Activated naive CD8-positive, alpha-beta T cell treated with anti-CD3 and anti-CD28 coated beads, Interleukin-2, amount 50 U/mL, for 24 hours (primary cell): Measurements from ENCODE around the gene SLC25A21.
"Not testable (repeated sequence)": the region's sequence is repeated elsewhere in the genome, so short reads cannot be mapped to it uniquely, and the experiment has no call there.

Source experiments
- ATAC-seq: fragments of 150-1000 bp; cut with Tn5 transposase; one replicate; pipeline ENCODE4 v1.10.0; 2021
- DNase-seq: peaks from one replicate; pipeline ENCODE4 v3.0.0; 2021
- H3K27ac Mint-ChIP-seq: one replicate; pipeline ENCODE4 v1.8.0; 2021; ENCODE audit warnings: mild to moderate bottlenecking, mixed read lengths
- H3K27me3 Mint-ChIP-seq: one replicate; pipeline ENCODE4 v1.8.0; 2021; ENCODE audit warnings: mixed read lengths
- H3K36me3 Mint-ChIP-seq: one replicate; pipeline ENCODE4 v1.8.0; 2021; ENCODE audit warnings: low read depth, mixed read lengths
- H3K4me1 Mint-ChIP-seq: one replicate; pipeline ENCODE4 v1.8.0; 2021; ENCODE audit warnings: mixed read lengths
- H3K4me3 Mint-ChIP-seq: one replicate; pipeline ENCODE4 v1.8.0; 2021; ENCODE audit warnings: mild to moderate bottlenecking, moderate library complexity, mixed read lengths
- H3K9me3 Mint-ChIP-seq: one replicate; pipeline ENCODE4 v1.8.0; 2021; ENCODE audit warnings: mixed read lengths

SLC25A21 gene

DNA sequence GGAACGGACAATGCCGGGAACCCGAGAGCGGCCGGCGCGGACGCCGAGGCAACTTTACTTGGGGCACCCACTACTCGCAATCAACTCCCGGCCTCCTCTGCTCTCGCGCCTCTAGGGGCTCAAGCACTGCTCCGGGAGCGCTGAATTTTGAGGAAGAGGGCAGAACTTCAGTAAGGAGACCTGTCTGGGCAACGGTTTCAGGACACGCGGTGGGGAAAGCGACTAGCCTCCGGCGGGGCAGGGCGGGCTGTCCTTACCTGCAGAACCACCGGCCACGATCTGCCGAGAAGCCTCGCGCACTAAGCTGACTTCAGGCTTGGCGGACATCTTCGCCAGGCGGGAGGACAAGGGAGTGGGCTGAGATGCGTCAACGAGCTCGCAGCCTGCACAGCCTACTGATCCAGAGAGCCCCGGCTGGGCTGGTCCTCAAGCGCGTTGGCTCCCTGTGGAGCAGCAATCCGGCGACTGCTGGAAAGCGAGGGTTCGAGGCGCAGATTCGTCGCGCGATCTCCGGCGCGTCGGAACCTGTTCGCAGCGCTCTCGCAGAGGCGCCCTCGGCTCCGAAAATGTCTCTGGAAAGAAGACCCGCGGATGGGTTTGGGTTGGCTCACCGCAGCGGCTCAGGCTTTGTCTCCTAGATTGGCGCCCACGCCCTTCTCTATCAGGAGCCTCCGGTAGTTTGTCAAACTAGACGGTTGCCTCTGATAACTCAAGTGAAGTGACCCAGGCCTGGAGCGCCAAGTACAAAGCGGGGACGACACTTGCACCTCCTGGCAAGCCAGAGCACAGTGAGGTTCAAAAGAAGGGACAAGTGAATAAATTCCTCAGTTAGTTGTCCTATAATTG lies at the start of gene SLC25A21:
TSS of gene SLC25A21 (minus strand) at position 583 of the 846 bp plus-strand sequence.
- ATAC-seq (no peak), DNase-seq (peak; percentile 2)
- Mint-ChIP-seq H3K4me3 (peak within 1 kb of the TSS; percentile 45), H3K27me3 (peaks cover 29% of the 10 kb centered on the region), H3K4me1 (no peaks in the 10 kb centered on the region), H3K27ac (no peak within 1 kb of the TSS), H3K36me3 (no peaks in the 10 kb centered on the region), H3K9me3 (no peaks in the 10 kb centered on the region)

DNA sequence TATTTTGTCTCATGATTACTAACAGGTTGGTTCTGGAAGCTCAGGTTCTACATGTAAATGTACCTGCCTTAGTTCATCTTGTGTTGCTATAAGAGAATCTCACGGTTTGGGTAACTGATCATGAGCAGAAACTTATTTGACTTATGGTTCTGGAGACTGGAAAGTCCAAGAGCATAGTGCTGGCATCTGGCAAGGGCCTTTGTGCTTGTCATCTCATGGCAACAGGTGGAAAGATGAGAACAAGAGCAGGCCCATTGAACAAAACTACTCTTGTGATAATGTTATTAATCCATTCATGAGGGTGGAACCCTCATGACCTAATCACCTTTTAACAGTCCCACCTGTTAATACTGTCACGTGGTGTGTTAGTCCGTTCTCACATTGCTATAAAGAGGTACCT lies 48.7 kb upstream of the SLC25A21 start:
- peaks cover 8% of the 10 kb centered on the region for H3K9me3 Mint-ChIP-seq
- ATAC-seq (no peak), DNase-seq (no peak)
- no peaks in the 10 kb centered on the region for H3K4me1 Mint-ChIP-seq
- no peak overlapping the region for H3K4me3 Mint-ChIP-seq
- H3K36me3 Mint-ChIP-seq: no peaks in the 10 kb centered on the region
- no peaks in the 10 kb centered on the region for H3K27me3 Mint-ChIP-seq
- H3K27ac Mint-ChIP-seq: no peak overlapping the region

DNA sequence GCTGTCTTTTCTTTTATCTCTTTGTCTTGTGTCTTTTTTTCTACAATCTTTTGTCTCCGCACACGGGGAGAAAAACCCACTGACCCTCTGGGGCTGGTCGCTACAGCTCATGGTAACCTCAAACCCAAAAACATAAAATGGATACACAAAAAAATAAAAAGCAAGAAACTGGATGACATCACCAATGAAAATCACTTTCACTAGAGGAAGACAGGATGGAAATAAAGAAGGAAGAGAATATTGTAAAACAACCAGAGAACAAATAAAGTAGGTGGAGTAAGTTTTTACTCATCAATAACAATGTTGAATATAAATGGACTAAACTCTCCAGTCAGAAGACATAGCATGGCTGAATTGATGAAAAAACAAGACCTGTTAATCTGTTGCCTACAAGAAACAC lies 42.9 kb upstream of the SLC25A21 start:
- H3K36me3 Mint-ChIP-seq: no peaks in the 10 kb centered on the region
- H3K9me3 Mint-ChIP-seq: peaks cover 8% of the 10 kb centered on the region
- no peak overlapping the region for H3K4me3 Mint-ChIP-seq
- DNase-seq (no peak), ATAC-seq (no peak)
- no peaks in the 10 kb centered on the region for H3K27me3 Mint-ChIP-seq
- H3K27ac Mint-ChIP-seq: no peak overlapping the region
- no peaks in the 10 kb centered on the region for H3K4me1 Mint-ChIP-seq

DNA sequence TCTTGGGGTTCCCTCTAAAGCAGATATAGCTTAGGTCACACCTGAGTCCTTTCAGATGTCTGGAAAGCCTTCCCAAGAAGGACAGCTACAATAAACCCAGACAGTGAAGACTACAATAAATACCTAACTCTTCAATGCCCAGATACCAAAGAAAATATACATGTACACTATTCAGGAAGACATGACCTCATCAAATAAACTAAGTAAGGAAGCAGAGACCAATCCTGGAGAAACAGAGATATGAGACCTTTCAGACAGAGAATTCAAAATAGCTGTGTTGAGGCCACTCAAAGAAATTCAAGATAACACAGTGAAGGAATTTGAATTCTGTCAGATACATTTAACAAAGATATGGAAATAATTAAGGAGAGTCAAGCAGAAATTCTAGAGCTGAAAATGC lies 40.6 kb upstream of the SLC25A21 start:
- no peak for ATAC-seq

DNA sequence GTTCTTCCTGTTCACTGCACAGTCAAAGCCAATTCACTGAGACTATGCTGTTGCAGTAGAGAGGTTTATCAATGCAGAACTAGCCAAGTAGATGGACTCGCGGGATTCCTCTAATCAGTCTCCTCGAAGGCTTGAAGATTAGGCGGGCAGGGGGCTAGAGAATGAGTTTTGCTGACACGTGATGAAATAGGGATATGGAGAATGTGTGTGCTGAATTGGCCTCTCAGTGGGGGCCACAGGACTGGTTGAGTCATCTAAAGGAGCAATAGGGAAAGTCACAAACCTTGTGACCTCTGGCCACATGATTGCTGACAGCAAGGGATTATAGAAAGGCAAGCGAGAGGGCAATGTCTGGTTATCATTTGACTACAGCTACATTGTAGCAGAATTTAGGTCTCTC lies 38.0 kb upstream of the SLC25A21 start:
- H3K9me3 Mint-ChIP-seq: peaks cover 8% of the 10 kb centered on the region
- no peaks in the 10 kb centered on the region for H3K36me3 Mint-ChIP-seq
- H3K4me1 Mint-ChIP-seq: no peaks in the 10 kb centered on the region
- H3K4me3 Mint-ChIP-seq: no peak overlapping the region
- H3K27me3 Mint-ChIP-seq: no peaks in the 10 kb centered on the region
- ATAC-seq: no peak
- no peak overlapping the region for H3K27ac Mint-ChIP-seq
- no peak for DNase-seq

More for the DNA sequence above, 40.6 kb upstream of the SLC25A21 start:
- DNase-seq: no peak
- Mint-ChIP-seq H3K27me3 (no peaks in the 10 kb centered on the region), H3K4me1 (no peaks in the 10 kb centered on the region), H3K4me3 (no peak overlapping the region), H3K9me3 (peaks cover 8% of the 10 kb centered on the region), H3K27ac (no peak overlapping the region), H3K36me3 (no peaks in the 10 kb centered on the region)

DNA sequence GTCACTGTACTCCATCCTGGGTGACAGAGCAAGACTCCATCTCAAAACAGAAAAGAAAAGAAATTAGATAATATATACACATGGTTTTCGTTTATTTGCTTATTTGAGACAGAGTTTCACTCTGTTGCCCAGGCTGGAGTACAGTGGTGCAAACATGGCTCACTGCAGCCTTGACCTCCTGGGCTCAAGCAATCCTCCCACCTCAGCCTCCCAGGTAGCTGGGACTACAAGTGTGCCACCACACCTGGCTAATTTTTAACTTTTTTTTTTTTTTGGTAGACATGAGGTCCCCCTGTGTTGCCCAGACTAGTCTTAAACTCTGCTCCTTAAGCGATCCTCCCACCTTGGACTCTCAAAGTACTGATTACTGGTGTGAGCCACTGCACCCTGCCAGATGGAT lies 37.2 kb upstream of the SLC25A21 start:
- H3K4me3 Mint-ChIP-seq, H3K27ac Mint-ChIP-seq, DNase-seq, H3K4me1 Mint-ChIP-seq, ATAC-seq, H3K27me3 Mint-ChIP-seq, H3K36me3 Mint-ChIP-seq: not testable (repeated sequence)
- peaks cover 11% of the 10 kb centered on the region for H3K9me3 Mint-ChIP-seq

DNA sequence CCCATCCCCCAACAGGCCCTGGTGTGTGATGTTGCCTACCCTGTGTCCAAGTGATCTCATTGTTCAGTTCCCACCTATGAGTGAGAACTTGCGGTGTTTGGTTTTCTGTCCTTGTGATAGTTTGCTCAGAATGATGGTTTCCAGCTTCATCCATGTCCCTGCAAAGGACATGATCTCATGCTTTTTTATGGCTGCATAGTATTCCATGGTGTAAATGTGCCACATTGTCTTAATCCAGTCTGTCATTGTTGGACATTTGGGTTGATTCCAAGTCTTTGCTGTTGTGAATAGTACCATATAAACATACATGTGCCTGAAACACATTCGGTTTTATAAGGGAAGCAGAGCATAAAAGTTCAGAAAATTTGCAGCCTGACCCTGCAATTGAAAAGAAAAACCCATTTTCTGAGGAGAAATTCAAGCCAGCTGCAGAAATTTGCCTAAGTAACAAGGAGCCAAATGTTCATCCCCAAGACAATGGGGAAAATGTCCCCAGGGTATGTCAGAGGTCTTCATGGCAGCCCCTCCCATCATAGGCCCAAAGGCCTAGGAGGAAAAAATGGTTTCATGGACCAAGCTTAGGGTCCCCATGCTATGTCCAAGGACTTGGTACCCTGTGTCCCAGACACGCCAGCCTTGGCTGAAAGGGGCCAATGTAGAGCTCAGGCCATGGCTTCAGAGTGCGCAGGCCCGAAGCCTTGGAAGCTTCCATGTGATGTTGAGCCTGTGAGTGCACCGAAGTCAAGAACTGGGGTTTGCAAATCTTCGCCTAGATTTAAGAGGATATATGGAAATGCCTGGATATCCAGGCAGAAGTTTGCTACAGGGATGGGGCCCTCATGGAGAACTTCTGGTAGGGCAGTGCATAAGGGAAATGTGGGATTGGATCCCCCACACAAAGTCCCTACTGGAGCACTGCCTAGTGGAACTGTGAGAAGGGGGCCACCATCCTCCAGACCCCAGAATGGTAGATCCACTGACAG lies 33.5 kb upstream of the SLC25A21 start:
- DNase-seq, H3K36me3 Mint-ChIP-seq, H3K27me3 Mint-ChIP-seq, ATAC-seq, H3K4me1 Mint-ChIP-seq, H3K9me3 Mint-ChIP-seq, H3K4me3 Mint-ChIP-seq, H3K27ac Mint-ChIP-seq: not testable (repeated sequence)

DNA sequence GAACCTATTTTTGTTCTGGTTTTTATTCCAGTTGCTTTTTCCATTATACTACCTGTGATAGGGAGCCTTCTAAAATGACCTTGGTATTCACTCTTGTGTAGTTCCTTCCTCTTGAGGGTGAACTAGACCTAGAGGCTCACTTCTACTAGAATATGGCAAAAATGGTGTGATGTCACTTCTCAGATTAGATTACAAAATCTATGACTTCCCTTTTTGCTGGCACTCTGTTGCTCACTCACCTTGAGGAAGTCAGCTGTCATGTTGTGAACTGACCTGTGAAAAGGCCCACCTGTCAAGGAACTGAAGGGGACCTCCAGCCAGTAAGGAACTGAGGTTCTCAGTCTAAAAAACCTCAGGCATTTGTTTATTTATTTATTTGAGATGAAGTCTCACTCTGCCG lies 31.0 kb upstream of the SLC25A21 start:
- no peak overlapping the region for H3K27ac Mint-ChIP-seq
- no peak for DNase-seq
- peaks cover 7% of the 10 kb centered on the region for H3K27me3 Mint-ChIP-seq
- H3K9me3 Mint-ChIP-seq: peaks cover 10% of the 10 kb centered on the region
- H3K4me3 Mint-ChIP-seq: no peak overlapping the region
- H3K36me3 Mint-ChIP-seq: no peaks in the 10 kb centered on the region
- no peak for ATAC-seq
- H3K4me1 Mint-ChIP-seq: no peaks in the 10 kb centered on the region

DNA sequence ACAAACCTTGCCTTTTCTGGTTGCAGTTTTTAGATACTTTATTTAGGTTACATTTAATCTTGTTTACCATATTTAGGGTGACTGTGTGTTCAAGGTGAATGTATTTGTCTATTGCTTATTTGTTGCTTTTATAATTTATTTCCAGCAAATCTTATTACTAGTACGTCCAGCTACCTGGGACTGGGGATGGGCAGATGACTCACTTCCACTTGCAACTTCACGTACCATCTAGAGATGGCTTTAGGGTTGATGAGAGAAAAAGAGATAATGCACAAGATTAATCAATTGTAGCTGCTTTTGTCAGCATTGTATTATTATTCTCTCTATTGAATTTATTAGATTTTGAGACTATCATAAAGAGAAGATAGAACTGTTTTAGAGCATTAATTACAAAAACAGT lies 30.4 kb upstream of the SLC25A21 start:
- Mint-ChIP-seq H3K27ac (no peak overlapping the region), H3K9me3 (peaks cover 10% of the 10 kb centered on the region), H3K36me3 (no peaks in the 10 kb centered on the region), H3K4me1 (peaks cover 4% of the 10 kb centered on the region), H3K27me3 (peaks cover 13% of the 10 kb centered on the region), H3K4me3 (no peak overlapping the region)
- no peak for DNase-seq
- no peak for ATAC-seq

DNA sequence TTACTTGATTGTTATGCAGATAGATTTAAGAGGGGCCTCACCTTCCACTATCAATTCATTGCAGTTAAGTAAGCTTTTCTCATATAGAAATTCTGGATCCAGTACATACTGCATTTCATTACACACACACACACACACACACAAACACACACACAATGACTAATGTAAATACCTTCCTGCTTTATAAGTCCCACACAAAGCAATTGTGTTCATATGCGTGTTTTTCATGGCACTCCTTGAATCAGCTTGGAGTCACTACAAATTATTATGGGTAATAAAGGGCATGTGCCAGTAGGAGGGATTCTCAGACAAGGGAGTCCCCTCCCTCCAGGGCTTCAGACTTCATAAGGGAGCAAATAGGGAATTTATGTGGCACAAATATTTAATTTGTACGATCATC lies 29.9 kb upstream of the SLC25A21 start:
- Mint-ChIP-seq H3K27me3 (peaks cover 17% of the 10 kb centered on the region), H3K4me3 (no peak overlapping the region), H3K36me3 (peaks cover 2% of the 10 kb centered on the region), H3K9me3 (peaks cover 12% of the 10 kb centered on the region), H3K4me1 (peaks cover 8% of the 10 kb centered on the region), H3K27ac (no peak overlapping the region)
- DNase-seq (no peak), ATAC-seq (no peak)

DNA sequence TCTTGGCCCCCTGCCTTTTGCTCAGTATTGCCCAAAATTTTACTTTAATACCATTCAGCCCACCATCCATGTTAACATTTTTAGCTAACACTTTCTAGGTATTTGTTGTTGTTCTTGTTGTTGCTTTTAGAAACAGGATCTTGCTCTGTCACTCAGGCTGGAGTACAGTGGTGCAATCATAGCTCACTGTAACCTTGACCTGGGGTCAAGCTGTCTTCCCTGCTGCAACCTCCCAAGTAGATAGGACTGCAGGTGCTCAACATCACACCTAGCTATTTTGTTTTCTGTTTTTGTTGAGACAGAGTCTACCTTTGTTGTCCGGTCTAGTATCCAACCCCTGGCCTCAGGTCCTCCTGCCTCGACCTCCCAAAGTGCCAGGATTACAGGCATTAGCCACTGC lies 29.3 kb upstream of the SLC25A21 start:
- Mint-ChIP-seq H3K27ac (no peak overlapping the region), H3K27me3 (peaks cover 23% of the 10 kb centered on the region), H3K4me1 (peaks cover 9% of the 10 kb centered on the region), H3K4me3 (no peak overlapping the region), H3K9me3 (peaks cover 15% of the 10 kb centered on the region), H3K36me3 (peaks cover 2% of the 10 kb centered on the region)
- DNase-seq (no peak), ATAC-seq (no peak)

DNA sequence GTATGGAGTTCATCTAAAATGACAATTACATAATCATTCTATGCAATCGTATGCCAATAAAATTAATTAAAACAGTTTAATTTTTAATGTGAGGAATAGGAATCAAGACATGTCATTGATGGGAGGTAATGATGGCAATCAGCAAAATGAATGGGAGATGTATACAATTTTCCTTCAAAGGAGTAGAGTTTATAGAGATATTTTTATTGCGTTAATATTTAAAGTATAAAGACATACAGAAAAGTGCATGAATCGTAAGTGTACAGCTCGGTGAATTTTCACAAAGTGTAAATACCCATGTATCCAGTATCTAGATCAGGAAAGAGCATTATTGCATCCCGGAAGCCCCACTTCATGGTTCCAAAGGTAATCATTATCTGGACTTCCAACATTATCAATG lies 26.5 kb upstream of the SLC25A21 start:
- peaks cover 9% of the 10 kb centered on the region for H3K4me1 Mint-ChIP-seq
- no peak overlapping the region for H3K4me3 Mint-ChIP-seq
- H3K27ac Mint-ChIP-seq: no peak overlapping the region
- H3K36me3 Mint-ChIP-seq: peaks cover 2% of the 10 kb centered on the region
- no peak for DNase-seq
- peaks cover 24% of the 10 kb centered on the region for H3K27me3 Mint-ChIP-seq
- peaks cover 5% of the 10 kb centered on the region for H3K9me3 Mint-ChIP-seq
- no peak for ATAC-seq

DNA sequence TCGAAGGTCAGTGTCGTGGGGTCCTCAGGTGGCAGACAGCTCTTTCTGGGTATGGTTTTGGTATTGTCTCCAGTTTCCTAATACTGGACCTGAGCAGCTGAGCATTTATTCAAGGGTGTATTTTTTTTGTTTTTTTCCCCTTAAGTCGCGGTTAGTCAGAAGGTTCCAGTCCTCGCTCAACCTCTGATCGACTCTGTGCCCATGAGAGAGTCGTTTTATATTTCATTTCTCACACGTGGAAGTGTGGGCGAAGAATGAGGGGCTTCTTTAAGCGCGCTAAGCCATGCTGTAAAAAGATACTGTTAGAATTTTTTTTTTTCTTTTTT lies 25.8 kb upstream of the SLC25A21 start:
- H3K4me3 Mint-ChIP-seq: peak overlapping the region; percentile 65
- peaks cover 5% of the 10 kb centered on the region for H3K9me3 Mint-ChIP-seq
- no peak overlapping the region for H3K27ac Mint-ChIP-seq
- H3K4me1 Mint-ChIP-seq: peaks cover 9% of the 10 kb centered on the region
- H3K36me3 Mint-ChIP-seq: peaks cover 2% of the 10 kb centered on the region
- H3K27me3 Mint-ChIP-seq: peaks cover 24% of the 10 kb centered on the region
- ATAC-seq (no peak), DNase-seq (no peak)

DNA sequence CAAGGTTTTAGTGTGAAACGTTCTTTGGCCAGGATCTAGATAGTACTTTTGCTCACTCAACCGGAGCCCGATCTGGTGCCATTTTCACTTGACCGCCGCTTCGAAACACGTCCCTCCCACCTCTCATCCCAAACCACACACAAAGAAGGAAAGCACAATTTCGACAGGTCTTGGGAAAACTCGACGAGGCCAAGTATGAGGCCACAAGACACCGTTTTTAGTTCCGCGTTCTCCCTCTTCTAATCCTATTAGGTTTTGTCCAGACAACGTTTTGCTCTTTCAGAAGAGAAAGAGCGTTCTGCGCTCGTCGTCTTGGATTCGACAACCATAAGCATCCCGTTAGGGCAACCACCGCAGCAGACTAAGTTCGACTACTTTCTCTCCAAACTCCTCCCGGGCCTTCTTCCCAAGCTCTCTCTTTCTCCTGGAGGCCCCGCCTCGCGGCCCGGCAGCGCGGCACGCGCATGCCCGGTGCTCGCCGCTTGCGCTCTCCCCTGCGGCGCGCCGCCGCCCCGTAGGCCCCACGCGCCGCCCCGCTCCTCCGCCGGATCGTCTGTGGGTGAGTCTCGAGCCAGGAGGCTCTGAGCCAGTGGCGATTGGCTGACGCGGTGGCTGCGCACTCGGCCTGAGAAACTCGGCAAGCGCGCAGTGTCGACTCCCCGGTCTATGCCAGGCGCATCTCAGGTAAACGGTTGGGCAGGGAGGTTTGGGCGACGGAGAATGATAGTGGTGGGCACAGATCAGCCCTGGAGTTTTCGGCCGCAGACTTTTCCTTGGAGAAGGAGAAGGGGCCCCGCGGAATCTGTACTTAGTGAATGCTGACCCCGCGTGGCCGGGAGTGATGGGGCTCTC lies 25.2 kb upstream of the SLC25A21 start, which contains the start of gene MIPOL1:
TSS of gene MIPOL1 (plus strand) at position 517 of the 852 bp plus-strand sequence. CDS start 49,952 bp downstream, outside the sequence.
- H3K4me1 Mint-ChIP-seq: peaks cover 9% of the 10 kb centered on the region
- peaks cover 24% of the 10 kb centered on the region for H3K27me3 Mint-ChIP-seq
- ATAC-seq (peak; percentile 66), DNase-seq (peak; percentile 8)
- peaks cover 5% of the 10 kb centered on the region for H3K9me3 Mint-ChIP-seq
- peak within 1 kb of the TSS; percentile 65 for H3K4me3 Mint-ChIP-seq
- H3K27ac Mint-ChIP-seq: no peak within 1 kb of the TSS
- H3K36me3 Mint-ChIP-seq: peaks cover 2% of the 10 kb centered on the region
